Lung (tissue), 12 donors: ENCODE measurements around the gene MSRB1. TPM values are rescaled to one million over a fixed set of nuclear protein-coding genes. Genes with fewer than 3 reads are reported as not detected.

Source experiments
- ATAC-seq: fragments of 200-7000 bp; cut with Tn5 transposase; one replicate; pipeline ENCODE4 v1.9.1; 2020; ENCODE audit warnings: moderate number of reproducible peaks; ENCODE audit not compliant: insufficient read depth, low FRiP score
- DNase-seq, 3 donors: peaks; one replicate each; pipeline ENCODE4 v3.0.0-alpha.2; 2013 to 2017
- H3K27ac ChIP-seq, 2 donors: one replicate each; pipeline ENCODE4 v1.5.1; 2013; ENCODE audit warnings: mild to moderate bottlenecking in 2 of 2, moderate library complexity in 2 of 2, control low read depth in 1 of 2, inconsistent platforms in 1 of 2, low read depth in 1 of 2, low read length in 1 of 2
- H3K27me3 ChIP-seq, 3 donors: one replicate each; pipeline ENCODE4 v1.5.1; 2013; ENCODE audit warnings: low read length in 2 of 3; ENCODE audit not compliant: control insufficient read depth in 3 of 3, insufficient read depth in 3 of 3
- H3K36me3 ChIP-seq, 4 donors: one replicate each; pipeline ENCODE4 v1.5.1; 2013; ENCODE audit warnings: low read length in 4 of 4, mild to moderate bottlenecking in 1 of 4, moderate library complexity in 1 of 4; ENCODE audit not compliant: control insufficient read depth in 4 of 4, insufficient read depth in 4 of 4
- H3K4me1 ChIP-seq, 5 donors: one replicate each; pipeline ENCODE4 v1.5.1; 2013; ENCODE audit warnings: low read length in 5 of 5, mild to moderate bottlenecking in 2 of 5, moderate library complexity in 1 of 5; ENCODE audit not compliant: control insufficient read depth in 5 of 5, insufficient read depth in 5 of 5
- H3K4me3 ChIP-seq: one replicate; pipeline ENCODE4 v1.5.1; 2013; ENCODE audit warnings: mild to moderate bottlenecking, control low read depth, moderate library complexity
- H3K9ac ChIP-seq, 2 donors: one replicate each; pipeline ENCODE4 v1.5.1; 2013; ENCODE audit warnings: low read length in 2 of 2, control low read depth in 1 of 2; ENCODE audit not compliant: insufficient read depth in 1 of 2
- H3K9me3 ChIP-seq, 4 donors: one replicate each; pipeline ENCODE4 v1.5.1; 2013; ENCODE audit warnings: low read length in 3 of 4, mild to moderate bottlenecking in 1 of 4, moderate library complexity in 1 of 4; ENCODE audit not compliant: control insufficient read depth in 4 of 4, insufficient read depth in 3 of 4
- CTCF ChIP-seq: IDR thresholded peaks from 2 replicates; pipeline ENCODE4 v1.5.1; 2012; ENCODE audit warnings: mild to moderate bottlenecking; ENCODE audit errors: control extremely low read depth, extremely low read depth
- WGBS, 2 donors: extraction: QIAGEN DNeasy Blood & Tissue Kit; methylation state at CpG; one replicate each; pipeline ENCODE4 v1.1.7; 2013; 5-methylcytosine and 5-hydroxymethylcytosine counted together
- polyA plus RNA-seq, 2 donors: library from polyadenylated mRNA; stranded (reverse); fragments of 200-250 nt; gene quantifications; one replicate each; pipeline ENCODE4 v1.2.1, GENCODE V29; 2013
- total RNA-seq, 2 donors: library from RNA; depleted of rRNA in 1 of 2; stranded (reverse); fragments of >200 nt in 1 of 2; gene quantifications; one replicate each; pipeline ENCODE4 v1.2.1, GENCODE V29; 2014 to 2021
- donor health status: control.
- donor health status: control.
- donor health status: Bipolar disorder and iron deficiency.
- donor health status: healthy.
- donor health status: DM: yes; HTN: yes; CAD: no.

The MSRB1 gene
- total and polyA plus RNA-seq, 4 donors: 11.1 to 164 (median 51.2) TPM

- Histone ChIP-seq H3K9me3 (peaks cover 0 to 24% (median 0%) of the 10 kb centered on the region in 4 donors), H3K4me1 (peaks cover 0 to 12% (median 5%) of the 10 kb centered on the region in 5 donors), H3K4me3 (no peak overlapping the region), H3K36me3 (peaks cover 0 to 34% (median 13%) of the 10 kb centered on the region in 4 donors), H3K9ac (no peak overlapping the region), H3K27ac (peak overlapping the region in 1 of 2 donors; percentile 79), H3K27me3 (peaks cover 0 to 46% (median 33%) of the 10 kb centered on the region in 3 donors)
- ATAC-seq (no peak), DNase-seq (no peak)
- no peak for TF ChIP-seq CTCF
- 2 to 7% methylated on average over 47 to 53 of the region's 53 CpGs for WGBS, 2 donors
Measured at GRCh38 chr16:1980030-1980769, 37.2 kb upstream of the MSRB1 start.

GRCh38 chr16:1979271-1980029 lies 36.5 kb upstream of the MSRB1 start:
- Histone ChIP-seq H3K4me3 (no peak overlapping the region), H3K27me3 (peaks cover 0 to 46% (median 33%) of the 10 kb centered on the region in 3 donors), H3K36me3 (peaks cover 0 to 41% (median 19%) of the 10 kb centered on the region in 4 donors), H3K9ac (no peak overlapping the region), H3K4me1 (peaks cover 0 to 6% (median 0%) of the 10 kb centered on the region in 5 donors), H3K9me3 (peaks cover 0 to 24% (median 0%) of the 10 kb centered on the region in 4 donors), H3K27ac (peak overlapping the region in 1 of 2 donors; percentile 79)
- ATAC-seq: peak; percentile 53
- no peak for TF ChIP-seq CTCF
- WGBS, 2 donors: 17 to 34% methylated on average over 60 to 70 of the region's 70 CpGs
- DNase-seq: no peak

- peaks cover 0 to 24% (median 0%) of the 10 kb centered on the region in 4 donors for H3K9me3 ChIP-seq
- H3K36me3 ChIP-seq: peaks cover 0 to 47% (median 20%) of the 10 kb centered on the region in 4 donors
- H3K9ac ChIP-seq: no peak overlapping the region
- TF ChIP-seq CTCF: no peak
- H3K4me3 ChIP-seq: peak overlapping the region; percentile 19
- no peak overlapping the region for H3K27ac ChIP-seq
- no peak for DNase-seq
- WGBS, 2 donors: 77% methylated on average over 36 to 37 of the region's 37 CpGs
- no peak for ATAC-seq
- peaks cover 0 to 5% (median 0%) of the 10 kb centered on the region in 5 donors for H3K4me1 ChIP-seq
- H3K27me3 ChIP-seq: peaks cover 0 to 46% (median 33%) of the 10 kb centered on the region in 3 donors
Measured at GRCh38 chr16:1978476-1979120, 35.6 kb upstream of the MSRB1 start.
